SH-SY5Y (cell line): Measurements from ENCODE around the gene ANKS6.

Source experiments
- GATA2 ChIP-seq: IDR thresholded peaks from 2 replicates; pipeline ENCODE4 v1.6.1; 2011; ENCODE audit warnings: mild to moderate bottlenecking, low read depth, low read length
- GATA3 ChIP-seq: IDR thresholded peaks from 2 replicates; pipeline ENCODE4 v1.6.1; 2011; ENCODE audit warnings: low read depth, mild to moderate bottlenecking, low read length, moderate library complexity

DNA sequence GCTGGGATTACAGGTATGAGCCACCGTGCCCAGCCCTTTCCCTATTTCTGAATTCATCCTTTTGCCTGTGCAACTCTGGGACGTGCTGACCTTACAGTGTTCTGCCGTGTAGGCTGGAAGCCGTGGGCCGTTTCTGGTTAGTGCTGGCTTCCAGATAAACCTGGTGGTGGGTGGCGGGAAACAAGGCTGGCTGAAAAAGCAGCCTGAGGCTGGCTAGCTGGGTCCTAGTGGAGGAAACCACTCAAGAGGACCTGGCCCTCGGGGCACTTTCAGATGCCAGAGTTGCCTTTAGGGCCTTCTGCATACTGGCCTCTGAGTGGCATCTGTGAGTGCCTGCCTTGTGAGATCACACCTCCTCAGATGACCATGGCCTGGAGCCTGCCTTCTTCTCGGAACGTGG is 38.0 kb upstream of the ANKS6 start:
- TF ChIP-seq GATA3 (no peak), GATA2 (no peak)
